GM19193 (cell line): Measurements from ENCODE around the gene C2CD4C.

ENCODE experiments used
- POLR2A ChIP-seq: IDR thresholded peaks from 4 replicates; pipeline ENCODE4 v1.6.1; 2011; ENCODE audit not compliant: insufficient read depth, insufficient read length; ENCODE audit errors: extremely low read depth

Gene C2CD4C

DNA sequence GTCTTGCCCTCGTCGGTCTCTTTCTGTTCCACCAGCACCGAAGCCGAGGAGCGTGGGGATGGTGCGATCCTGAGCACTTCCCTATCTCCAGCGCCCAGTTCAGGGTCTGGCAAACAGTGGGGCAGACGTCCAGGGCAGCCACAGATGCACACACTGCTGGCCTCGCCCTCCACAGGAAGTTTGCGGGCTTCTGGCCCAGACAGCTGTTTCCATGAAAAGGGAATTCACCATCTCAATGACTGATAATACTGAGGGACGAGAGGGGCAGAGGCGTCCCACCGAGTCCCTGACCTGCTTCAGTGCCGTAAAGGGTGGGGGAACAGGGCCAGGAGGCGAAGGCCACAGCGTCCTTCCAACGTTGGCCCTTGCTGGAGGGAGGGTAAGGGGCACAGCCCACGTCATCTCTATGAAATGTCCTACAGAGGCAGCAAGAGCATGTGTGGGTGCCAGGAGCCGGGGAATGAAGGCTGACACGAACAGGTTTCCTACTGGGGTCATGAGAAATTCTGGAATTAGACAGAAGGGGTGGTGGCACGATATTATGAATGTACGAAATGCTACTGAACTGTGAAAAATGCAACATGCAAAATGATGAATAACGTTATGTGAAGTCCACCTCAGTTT is 32.4 kb upstream of the C2CD4C start:
- TF ChIP-seq POLR2A = no peak

GRCh38 chr19:440391-441212 is 31.7 kb upstream of the C2CD4C start:
- TF ChIP-seq POLR2A = no peak

DNA sequence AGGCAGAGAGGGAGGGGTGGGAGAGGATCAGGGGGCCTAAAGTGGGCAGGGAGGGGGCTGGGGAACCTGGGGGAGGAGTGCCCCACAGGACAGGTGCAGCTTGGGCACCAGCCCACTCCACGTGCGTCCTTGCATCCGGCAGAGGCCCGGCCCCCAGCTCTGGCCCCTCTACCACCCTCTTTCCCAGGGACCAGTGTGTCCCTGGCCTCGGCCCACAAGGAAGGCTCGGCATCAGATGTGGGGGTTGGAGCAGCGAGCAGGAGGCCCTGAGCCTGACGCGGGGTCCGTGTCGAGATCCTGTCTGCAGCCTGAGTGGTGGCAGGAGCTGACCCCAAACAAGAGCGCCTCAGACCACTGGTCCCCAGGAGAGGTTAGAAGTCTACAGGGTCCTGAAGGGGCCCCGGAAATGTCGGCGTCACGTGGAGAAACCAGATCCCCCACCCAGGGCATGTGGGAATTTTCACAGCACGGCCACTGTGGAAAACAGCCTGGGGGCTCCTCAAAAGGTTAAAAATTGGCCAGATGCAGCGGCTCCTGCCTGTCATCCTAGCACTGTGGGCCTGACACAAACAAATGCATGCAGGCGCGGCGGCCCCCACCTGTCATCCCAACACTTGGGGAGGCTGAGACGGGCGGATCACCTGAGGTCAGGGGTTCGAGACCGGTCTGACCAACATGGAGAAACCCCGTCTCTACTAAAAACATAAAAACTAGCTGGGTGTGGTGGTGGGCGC is 30.4 kb upstream of the C2CD4C start:
- TF ChIP-seq POLR2A = no peak

DNA sequence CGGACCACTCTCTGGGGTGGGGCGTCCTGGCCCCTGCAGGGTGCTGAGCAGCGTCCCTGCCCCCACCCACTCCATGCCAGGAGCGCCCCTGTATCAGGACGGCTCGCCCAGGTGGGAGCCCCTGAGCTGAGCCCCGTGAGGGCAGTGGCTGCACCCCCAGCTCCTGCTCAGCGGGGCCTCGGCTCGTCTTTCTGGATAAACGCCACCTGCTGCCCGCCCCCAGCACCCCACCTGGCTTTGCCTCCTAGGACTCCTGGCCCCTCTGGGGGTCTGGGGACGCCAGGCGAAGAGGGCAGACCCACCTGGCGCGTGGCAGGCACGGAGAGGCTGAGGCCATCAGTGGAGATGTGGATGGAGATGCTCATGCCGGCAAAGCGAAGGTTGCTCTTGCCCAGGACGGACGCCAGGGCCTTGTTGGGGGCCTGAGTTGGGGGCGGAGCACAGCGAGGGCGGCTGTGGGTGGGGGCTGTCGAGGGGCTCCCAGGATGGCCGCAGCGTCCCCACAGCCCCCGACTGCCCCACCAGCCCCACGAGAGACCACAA is 29.5 kb upstream of the C2CD4C start:
- no peak for TF ChIP-seq POLR2A

DNA sequence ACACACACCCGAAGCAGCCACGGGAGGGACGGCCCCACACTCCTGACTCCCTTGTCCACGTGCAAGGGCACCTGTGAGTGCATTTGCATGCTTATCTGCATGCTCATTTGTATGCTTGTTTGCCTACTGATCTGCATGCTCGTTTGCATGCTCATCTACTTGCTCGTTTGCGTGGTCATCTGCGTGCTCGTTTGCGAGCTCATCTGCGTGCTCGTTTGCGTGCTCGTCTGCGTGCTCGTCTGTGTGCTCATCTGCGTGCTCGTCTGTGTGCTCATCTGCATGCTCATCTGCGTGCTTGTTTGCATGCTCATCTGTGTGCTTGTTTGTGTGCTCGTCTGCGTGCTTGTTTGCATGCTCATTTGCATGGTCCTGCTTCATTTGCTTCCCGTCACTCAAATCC is 28.1 kb upstream of the C2CD4C start:
- TF ChIP-seq POLR2A = no peak

- TF ChIP-seq POLR2A = no peak
Observed at GRCh38 chr19:436413-436950, 27.5 kb upstream of the C2CD4C start.

GRCh38 chr19:435707-436412 is 26.9 kb upstream of the C2CD4C start:
- no peak for TF ChIP-seq POLR2A

GRCh38 chr19:435056-435706 is 26.2 kb upstream of the C2CD4C start:
- no peak for TF ChIP-seq POLR2A

- no peak for TF ChIP-seq POLR2A
Observed at GRCh38 chr19:434152-434960, 25.4 kb upstream of the C2CD4C start.

DNA sequence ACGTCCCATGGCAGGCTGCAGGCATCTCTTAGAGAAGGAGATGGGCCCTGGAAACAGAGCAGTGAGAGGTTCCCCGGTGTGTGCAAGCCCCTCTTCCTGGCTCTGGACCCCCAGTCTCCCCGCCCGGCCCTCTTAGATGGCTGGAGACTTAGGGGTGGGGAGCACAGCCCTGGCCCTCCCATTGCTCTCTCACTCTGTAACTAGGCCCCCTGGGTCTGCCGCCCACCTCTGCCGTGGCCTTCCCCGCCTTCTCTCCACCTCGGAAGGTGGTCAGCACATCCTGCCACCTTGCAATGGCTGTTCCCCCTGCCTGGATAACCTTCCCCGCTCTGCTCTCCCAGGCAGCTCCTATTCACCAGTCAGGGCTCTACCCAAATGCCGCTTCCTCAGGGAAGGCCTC is 21.8 kb upstream of the C2CD4C start:
- no peak for TF ChIP-seq POLR2A

GRCh38 chr19:428149-428548 is 19.2 kb upstream of the C2CD4C start:
- no peak for TF ChIP-seq POLR2A

DNA sequence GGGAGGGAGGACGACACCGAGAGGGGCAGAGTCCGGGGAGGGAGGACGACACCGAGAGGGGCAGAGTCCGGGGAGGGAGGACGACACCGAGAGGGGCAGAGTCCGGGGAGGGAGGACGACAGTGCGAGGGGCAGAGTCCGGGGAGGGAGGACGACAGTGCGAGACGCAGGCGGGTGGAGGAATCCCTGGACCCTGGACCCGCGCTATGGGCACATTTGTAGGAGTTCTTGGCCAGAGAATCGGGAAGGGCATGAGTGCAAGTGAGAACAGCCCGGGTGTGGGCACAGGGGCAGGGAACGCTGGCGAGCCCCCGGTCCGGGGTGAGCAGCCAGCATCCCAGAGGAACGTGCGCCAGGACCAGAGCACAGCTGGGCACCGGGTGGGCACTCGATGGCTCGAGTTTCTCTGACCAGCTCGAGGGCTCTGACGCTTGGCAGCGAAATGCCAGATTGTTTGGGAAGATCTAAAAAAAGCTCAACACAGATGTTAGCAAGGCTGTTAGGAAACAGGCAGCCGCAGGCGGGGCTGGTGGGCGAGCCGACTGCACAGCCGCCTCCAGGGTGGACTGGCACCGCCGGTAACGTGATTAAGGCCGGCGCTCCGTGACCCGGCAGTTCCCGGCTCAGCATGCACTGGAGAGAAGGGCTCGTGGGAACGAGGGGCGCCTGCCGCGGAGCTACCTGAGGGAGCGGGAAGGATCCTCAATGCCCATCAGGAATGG is 17.9 kb upstream of the C2CD4C start:
- no peak for TF ChIP-seq POLR2A

DNA sequence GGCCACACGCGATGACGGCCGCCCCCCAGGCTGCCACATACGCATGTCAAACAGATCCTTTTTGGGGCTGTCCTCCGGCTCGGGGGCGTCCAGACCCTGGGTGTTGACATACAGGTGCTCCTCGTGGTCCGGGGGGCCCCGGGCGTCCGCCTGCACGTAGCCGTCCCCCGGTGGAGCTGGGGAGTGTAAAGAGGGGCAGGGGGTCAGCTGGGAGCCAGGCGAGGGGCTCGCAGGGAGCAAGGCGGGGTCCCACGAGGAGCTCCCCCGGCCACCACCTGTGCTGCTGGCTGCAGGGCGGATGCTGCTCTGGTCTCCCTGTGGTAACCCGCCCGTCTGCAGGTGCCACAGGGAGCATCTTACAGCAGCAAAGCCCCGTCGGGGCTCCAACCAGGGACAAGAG is 16.1 kb upstream of the C2CD4C start:
- no peak for TF ChIP-seq POLR2A

DNA sequence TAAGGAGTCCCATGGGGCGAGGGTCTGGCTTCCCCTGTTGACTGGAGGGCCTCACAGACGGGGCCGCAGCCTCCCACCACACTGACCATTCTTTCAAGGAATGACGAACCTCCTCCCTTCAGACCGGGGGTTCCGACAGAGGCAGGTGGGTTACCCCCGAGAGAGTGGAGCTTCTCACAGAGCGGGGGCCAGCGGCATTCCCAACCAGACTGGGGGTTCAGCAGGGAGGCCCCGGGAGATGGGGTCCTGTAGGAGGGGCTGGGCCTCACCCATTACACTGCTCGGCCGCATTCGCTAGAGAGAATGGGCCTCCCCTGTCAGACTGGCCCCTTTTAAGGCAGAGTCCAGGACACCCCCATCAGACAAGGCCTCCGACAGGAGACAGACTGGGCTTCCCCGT is 15.6 kb upstream of the C2CD4C start:
- no peak for TF ChIP-seq POLR2A
